Testis (tissue), 3 donors: Measurements from ENCODE around the gene FANCE. TPM values are rescaled to one million over a fixed set of nuclear protein-coding genes. Genes with fewer than 3 reads are reported as not detected.
A peak's percentile ranks its signal among the peaks of the same experiment; 100 is the strongest.

Experiments
- DNase-seq: peaks from one replicate; pipeline ENCODE4 v3.0.0-alpha.2; 2019
- H3K27ac ChIP-seq, 2 donors: fragments of 200-600 bp; sonication (generic); one replicate each; pipeline ENCODE4 v1.5.1; 2019
- H3K27me3 ChIP-seq: fragments of 200-600 bp; sonication (generic); one replicate; pipeline ENCODE4 v1.5.1; 2019
- H3K36me3 ChIP-seq: fragments of 200-600 bp; sonication (generic); one replicate; pipeline ENCODE4 v1.5.1; 2017; ENCODE audit warnings: low read depth; ENCODE audit errors: missing control alignments
- H3K4me1 ChIP-seq: fragments of 200-600 bp; sonication (generic); one replicate; pipeline ENCODE4 v1.5.1; 2019
- H3K4me3 ChIP-seq, 2 donors: fragments of 200-600 bp; sonication (generic); one replicate each; pipeline ENCODE4 v1.5.1; 2017 to 2019
- H3K9me3 ChIP-seq: fragments of 200-600 bp; sonication (generic); one replicate; pipeline ENCODE4 v1.5.1; 2017
- CTCF ChIP-seq, 3 experiments: fragments of 450-650 bp in 2 of 3; fragments of 200-600 bp in 1 of 3; sonication (generic) in 1 of 3; IDR thresholded peaks; one replicate each; pipeline ENCODE4 v1.5.1; 2016 to 2019; ENCODE audit warnings: antibody characterized with exemption in 3 of 3, mild to moderate bottlenecking in 2 of 3, moderate library complexity in 1 of 3
- POLR2A ChIP-seq: fragments of 450-650 bp; IDR thresholded peaks from one replicate; pipeline ENCODE4 v1.6.1; 2017; ENCODE audit warnings: antibody characterized with exemption, mild to moderate bottlenecking, moderate library complexity
- WGBS, 2 donors: methylation state at CpG; one replicate each; pipeline ENCODE4 v1.1.5; 2018; 5-methylcytosine and 5-hydroxymethylcytosine counted together
- intact Hi-C: fragments of 100-400 bp; cut with DNase I; formaldehyde crosslinking; loops from one replicate; pipeline ENCODE4 v1.15.1; 2023; ENCODE audit warnings: low total_unique reads
- polyA plus RNA-seq: library from polyadenylated mRNA; stranded (reverse); fragments of 350-450 nt; fragmentation: Illumina TruSeq; extraction: RNeasy Lipid Tissue Mini Kit (QIAGEN cat#74804); gene quantifications from one replicate; pipeline ENCODE4 v1.2.3, GENCODE V29; 2014; ENCODE audit warnings: low read depth, low replicate concordance; ENCODE audit not compliant: insufficient read depth
- total RNA-seq, 2 donors: library from RNA; depleted of rRNA; stranded (reverse); fragments of >200 nt; gene quantifications; one replicate each; pipeline ENCODE4 v1.2.3, GENCODE V29; 2016

Gene FANCE
- total and polyA plus RNA-seq, 3 donors from 2014 or later, result 14.1 to 18.0 (median 15.0) TPM

GRCh38 chr6:35445691-35446090 is 6.4 kb upstream of the FANCE start:
- Histone ChIP-seq H3K36me3 (no peaks in the 10 kb centered on the region), H3K4me3 (no peak overlapping the region), H3K4me1 (no peaks in the 10 kb centered on the region), H3K9me3 (no peaks in the 10 kb centered on the region), H3K27me3 (no peaks in the 10 kb centered on the region), H3K27ac (no peak overlapping the region)
- 91 to 97% methylated on average over 6 to 7 of the region's 7 CpGs for WGBS, 2 donors
- no peak for TF ChIP-seq POLR2A
- TF ChIP-seq CTCF (IDR thresholded peaks at IDR 0.05), result no peak
- DNase-seq, result no peak
- intact Hi-C loops, result loop anchor here (5.0 kb wide), 1 partner anchor 103 kb away; the partner anchor contains the start of gene PPARD

- Histone ChIP-seq H3K9me3 (no peaks in the 10 kb centered on the region), H3K4me3 (no peak overlapping the region), H3K27me3 (no peaks in the 10 kb centered on the region), H3K36me3 (no peaks in the 10 kb centered on the region), H3K27ac (no peak overlapping the region), H3K4me1 (peaks cover 9% of the 10 kb centered on the region)
- TF ChIP-seq CTCF (IDR thresholded peaks at IDR 0.05) (no peak), POLR2A (no peak)
- WGBS, 2 donors, result 71 to 79% methylated on average over 7 of the region's 7 CpGs
- intact Hi-C loops, result loop anchor here (5.0 kb wide), 1 partner anchor 106 kb away; the partner anchor contains the start of gene PPARD
- no peak for DNase-seq
Observed at GRCh38 chr6:35448191-35448590, 3.9 kb upstream of the FANCE start.

- DNase-seq, result peak; percentile 36
- TF ChIP-seq CTCF (IDR thresholded peaks at IDR 0.05), result peak; percentile 54 to 71 (median 67)
- TF ChIP-seq POLR2A, result no peak
- 43 to 45% methylated on average over 14 of the region's 14 CpGs for WGBS, 2 donors
- intact Hi-C loops, result loop anchor here (5.0 kb wide), 1 partner anchor 107 kb away; the partner anchor contains the start of gene PPARD
- Histone ChIP-seq H3K4me3 (no peak overlapping the region), H3K36me3 (no peaks in the 10 kb centered on the region), H3K4me1 (peaks cover 14% of the 10 kb centered on the region), H3K9me3 (no peaks in the 10 kb centered on the region), H3K27ac (no peak overlapping the region), H3K27me3 (no peaks in the 10 kb centered on the region)
Observed at GRCh38 chr6:35449287-35449881, 2.8 kb upstream of the FANCE start.

DNA sequence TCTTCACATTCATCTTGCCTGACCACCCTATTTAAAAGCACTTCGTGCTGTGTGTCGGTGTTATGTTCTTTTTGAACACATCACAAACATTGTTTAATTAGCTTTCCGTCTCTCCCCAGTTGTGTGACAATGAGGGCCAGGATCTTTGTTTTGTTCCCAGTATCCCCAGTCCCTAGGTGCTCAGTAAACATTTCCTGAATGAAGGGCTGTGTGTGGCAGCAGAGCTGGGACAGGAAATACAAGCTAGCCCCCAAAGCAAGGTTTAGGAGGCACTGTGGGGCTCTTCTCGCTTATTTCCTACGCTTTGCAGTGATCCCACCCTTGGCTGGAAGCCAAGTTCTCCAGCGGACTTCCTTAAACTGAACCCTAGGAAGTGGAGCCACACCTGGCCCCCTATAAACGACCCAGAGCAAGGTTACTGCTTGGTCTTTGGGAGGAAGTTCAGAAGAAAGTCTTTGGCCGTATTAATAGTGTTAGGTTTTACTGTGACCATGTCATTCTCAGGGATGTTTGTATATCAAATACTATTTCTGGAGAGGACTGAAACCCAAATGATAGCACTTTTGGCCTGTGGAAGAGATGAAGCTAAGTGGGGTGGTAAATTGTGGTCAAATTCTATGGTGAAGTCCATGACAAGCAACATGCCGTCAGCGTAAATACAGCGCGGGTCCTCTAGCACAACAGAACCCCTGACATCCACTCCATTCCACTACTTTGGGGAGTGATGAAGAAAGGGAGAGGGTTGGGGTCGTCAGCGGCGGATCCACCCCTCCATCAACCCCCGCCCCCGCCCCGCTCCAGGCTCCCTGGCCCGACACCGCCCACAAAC is 570 bp upstream of the FANCE start:
- WGBS, 2 donors, result 11 to 14% methylated on average over 20 of the region's 20 CpGs
- Histone ChIP-seq H3K36me3 (no peaks in the 10 kb centered on the region), H3K4me1 (peaks cover 14% of the 10 kb centered on the region), H3K27ac (peak overlapping the region in 1 of 2 donors; percentile 74), H3K4me3 (peak overlapping the region; percentile 61 to 67), H3K9me3 (no peaks in the 10 kb centered on the region), H3K27me3 (no peaks in the 10 kb centered on the region)
- TF ChIP-seq POLR2A, result no peak
- TF ChIP-seq CTCF (IDR thresholded peaks at IDR 0.05), result no peak
- intact Hi-C loops, result loop anchor here (5.0 kb wide), 1 partner anchor 94 kb away; no protein-coding TSS in a partner anchor
- no peak for DNase-seq
